Neuronal stem cell (in vitro differentiated cells): Measurements from ENCODE around the gene RASD2. TPM values are rescaled to one million over a fixed set of nuclear protein-coding genes. Genes with fewer than 3 reads are reported as not detected.
"Not testable (repeated sequence)": the region's sequence is repeated elsewhere in the genome, so short reads cannot be mapped to it uniquely, and the experiment has no call there.

Source experiments
- DNase-seq: peaks from one replicate; pipeline ENCODE4 v3.0.0-alpha.2; 2013; ENCODE audit warnings: low spot score
- H2AFZ ChIP-seq: one replicate; pipeline ENCODE4 v1.6.1; 2013; ENCODE audit warnings: mild to moderate bottlenecking, low read length, inconsistent platforms
- H2AK5ac ChIP-seq: 2 replicates; pipeline ENCODE4 v1.6.1; 2013; ENCODE audit warnings: low read depth, mild to moderate bottlenecking, inconsistent platforms, low read length, moderate library complexity, mixed read lengths
- H2BK120ac ChIP-seq: 2 replicates; pipeline ENCODE4 v1.6.1; 2013; ENCODE audit warnings: low read depth, mild to moderate bottlenecking, inconsistent platforms, low read length, moderate library complexity, mixed read lengths
- H2BK12ac ChIP-seq: one replicate; pipeline ENCODE4 v1.6.1; 2013; ENCODE audit warnings: low read length, inconsistent platforms
- H2BK15ac ChIP-seq: 2 replicates; pipeline ENCODE4 v1.6.1; 2013; ENCODE audit warnings: mild to moderate bottlenecking, low read length, inconsistent platforms, mixed read lengths
- H2BK5ac ChIP-seq: one replicate; pipeline ENCODE4 v1.6.1; 2013; ENCODE audit warnings: inconsistent platforms, mild to moderate bottlenecking, low read length, moderate library complexity
- H3K14ac ChIP-seq: one replicate; pipeline ENCODE4 v1.6.1; 2013; ENCODE audit warnings: low read length, inconsistent platforms
- H3K18ac ChIP-seq: 2 replicates; pipeline ENCODE4 v1.6.1; 2013; ENCODE audit warnings: low read length, inconsistent platforms
- H3K23ac ChIP-seq: 2 replicates; pipeline ENCODE4 v1.6.1; 2013; ENCODE audit warnings: low read depth, mild to moderate bottlenecking, mixed read lengths, low read length, inconsistent platforms; ENCODE audit not compliant: poor library complexity
- H3K27ac ChIP-seq: replicated peaks from 3 replicates; pipeline ENCODE4 v1.5.1; 2013; ENCODE audit warnings: low read length, inconsistent platforms
- H3K27me3 ChIP-seq, 3 experiments: 2 replicates each; pipeline ENCODE4 v1.6.1; 2013; ENCODE audit warnings: low read length in 3 of 3, mild to moderate bottlenecking in 2 of 3, inconsistent platforms in 1 of 3, low read depth in 1 of 3, mixed read lengths in 1 of 3, moderate library complexity in 1 of 3; ENCODE audit not compliant: control insufficient read depth in 3 of 3, insufficient read depth in 3 of 3
- H3K36me3 ChIP-seq, 2 donors: replicated peaks in 1 of 2; 2 replicates each; pipeline ENCODE4 v1.6.1; 2013; ENCODE audit warnings: low read length in 2 of 2; ENCODE audit not compliant: control insufficient read depth in 2 of 2, insufficient read depth in 2 of 2
- H3K4ac ChIP-seq: 2 replicates; pipeline ENCODE4 v1.6.1; 2013; ENCODE audit warnings: inconsistent platforms, mild to moderate bottlenecking, low read length, moderate library complexity
- H3K4me1 ChIP-seq, 2 donors: 1 replicate in 1 of 2; 2 replicates in 1 of 2; pipeline ENCODE4 v1.6.1; 2013; ENCODE audit warnings: low read length in 2 of 2, low read depth in 1 of 2; ENCODE audit not compliant: control insufficient read depth in 2 of 2, insufficient read depth in 1 of 2
- H3K4me2 ChIP-seq: one replicate; pipeline ENCODE4 v1.6.1; 2013; ENCODE audit warnings: mild to moderate bottlenecking, low read length, inconsistent platforms; ENCODE audit not compliant: insufficient read depth, poor library complexity, severe bottlenecking
- H3K4me3 ChIP-seq, 2 donors: 2 replicates each; pipeline ENCODE4 v1.5.1; 2013; ENCODE audit warnings: low read length in 2 of 2, mild to moderate bottlenecking in 2 of 2, inconsistent platforms in 1 of 2, moderate library complexity in 1 of 2
- H3K79me1 ChIP-seq: one replicate; pipeline ENCODE4 v1.6.1; 2013; ENCODE audit warnings: low read depth, mild to moderate bottlenecking, inconsistent platforms, low read length, moderate library complexity
- H3K9ac ChIP-seq: one replicate; pipeline ENCODE4 v1.6.1; 2013; ENCODE audit warnings: mild to moderate bottlenecking, low read depth, low read length, inconsistent platforms; ENCODE audit not compliant: poor library complexity
- H3K9me3 ChIP-seq, 2 donors: replicated peaks in 1 of 2; 2 replicates each; pipeline versions ENCODE3 to v1.6.1; 2013; ENCODE audit warnings: low read length in 2 of 2, mild to moderate bottlenecking in 2 of 2, inconsistent platforms in 1 of 2, low read depth in 1 of 2, mixed read lengths in 1 of 2, moderate library complexity in 1 of 2; ENCODE audit not compliant: control insufficient read depth in 2 of 2, insufficient read depth in 1 of 2
- H4K8ac ChIP-seq: one replicate; pipeline ENCODE4 v1.6.1; 2013; ENCODE audit warnings: low read depth, mild to moderate bottlenecking, inconsistent platforms, low read length, moderate library complexity
- H4K91ac ChIP-seq: one replicate; pipeline ENCODE4 v1.6.1; 2013; ENCODE audit warnings: low read length, low read depth, mild to moderate bottlenecking, inconsistent platforms; ENCODE audit not compliant: poor library complexity
- WGBS, 2 donors: extraction: QIAGEN DNeasy Blood & Tissue Kit; methylation state at CpG; one replicate each; pipeline ENCODE4 v1.1.7; 2013; ENCODE audit warnings: missing lambda C conversion rate in 2 of 2, mixed read lengths in 1 of 2; ENCODE audit not compliant: insufficient read length in 2 of 2, insufficient replicate concordance in 1 of 2; ENCODE audit errors: extremely low coverage in 2 of 2; 5-methylcytosine and 5-hydroxymethylcytosine counted together
- polyA plus RNA-seq, 2 experiments: library from polyadenylated mRNA; stranded (reverse); fragments of 200-250 nt; gene quantifications; one replicate each; pipeline ENCODE4 v1.2.3, GENCODE V29; 2013

Gene RASD2, protein sequence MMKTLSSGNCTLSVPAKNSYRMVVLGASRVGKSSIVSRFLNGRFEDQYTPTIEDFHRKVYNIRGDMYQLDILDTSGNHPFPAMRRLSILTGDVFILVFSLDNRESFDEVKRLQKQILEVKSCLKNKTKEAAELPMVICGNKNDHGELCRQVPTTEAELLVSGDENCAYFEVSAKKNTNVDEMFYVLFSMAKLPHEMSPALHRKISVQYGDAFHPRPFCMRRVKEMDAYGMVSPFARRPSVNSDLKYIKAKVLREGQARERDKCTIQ
- polyA plus RNA-seq (2013, experiment 1 of 2) = 0.29 TPM
- 0.28 TPM for polyA plus RNA-seq (2013, experiment 2 of 2)

DNA sequence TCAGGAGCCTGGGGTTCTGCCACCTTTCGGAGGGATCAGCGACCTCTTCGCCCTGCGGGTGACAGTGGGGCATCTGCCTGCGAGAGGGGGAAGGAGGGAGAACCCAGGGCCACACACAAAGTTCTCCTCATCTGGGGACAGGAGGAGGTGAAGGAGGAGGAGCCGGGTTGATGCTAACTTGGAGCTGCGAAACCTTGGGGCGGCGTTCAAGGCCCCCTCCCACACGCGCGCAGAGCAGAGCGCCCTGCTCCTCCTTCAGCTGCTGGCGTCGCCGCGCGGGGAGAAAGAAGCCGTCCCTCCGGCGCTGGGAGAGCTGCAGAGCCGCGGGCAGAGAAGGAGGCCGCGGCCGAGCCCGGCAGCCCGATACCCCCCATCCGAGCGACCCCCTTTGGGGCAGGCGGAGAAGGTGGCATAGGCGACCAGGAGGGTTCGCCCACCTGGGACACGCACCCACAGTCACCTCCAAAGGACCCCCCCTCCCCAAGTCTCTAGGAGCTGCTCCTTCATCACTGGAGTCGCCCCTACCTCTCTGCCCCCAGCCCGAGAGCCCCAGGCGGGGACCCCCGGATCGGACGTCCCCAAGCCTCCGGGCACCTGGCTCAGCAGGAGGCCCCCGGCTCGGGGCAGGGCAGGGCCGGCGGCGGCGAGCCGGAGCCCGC is at the start of gene RASD2:
TSS of gene RASD2 (plus strand) at position 237 of the 659 bp plus-strand sequence. CDS start 5,979 bp downstream, outside the sequence.
- Histone ChIP-seq H3K18ac (peak within 1 kb of the TSS; percentile 86), H3K4ac (no peak within 1 kb of the TSS), H2BK15ac (peak within 1 kb of the TSS; percentile 20), H2BK5ac (no peak within 1 kb of the TSS), H3K9me3 (no peaks in the 10 kb centered on the region), H2BK120ac (no peak within 1 kb of the TSS), H3K36me3 (no peaks in the 10 kb centered on the region), H3K27me3 (peaks cover 3 to 78% (median 42%) of the 10 kb centered on the region in 3 experiments), H3K4me2 (peak within 1 kb of the TSS; percentile 95), H3K23ac (peak within 1 kb of the TSS; percentile 70), H2BK12ac (no peak within 1 kb of the TSS), H3K4me1 (peaks cover 4 to 9% of the 10 kb centered on the region in 2 donors), H3K79me1 (no peaks in the 10 kb centered on the region), H4K8ac (no peak within 1 kb of the TSS), H4K91ac (no peak within 1 kb of the TSS), H2AK5ac (peak within 1 kb of the TSS; percentile 64), H2AFZ (peak within 1 kb of the TSS; percentile 94), H3K9ac (peak within 1 kb of the TSS; percentile 74), H3K27ac (no peak within 1 kb of the TSS), H3K4me3 (peak within 1 kb of the TSS; percentile 49 to 82), H3K14ac (no peak within 1 kb of the TSS)
- no CpG with 5 or more reads among the region's 49 CpGs for WGBS, 2 donors
- no peak for DNase-seq

DNA sequence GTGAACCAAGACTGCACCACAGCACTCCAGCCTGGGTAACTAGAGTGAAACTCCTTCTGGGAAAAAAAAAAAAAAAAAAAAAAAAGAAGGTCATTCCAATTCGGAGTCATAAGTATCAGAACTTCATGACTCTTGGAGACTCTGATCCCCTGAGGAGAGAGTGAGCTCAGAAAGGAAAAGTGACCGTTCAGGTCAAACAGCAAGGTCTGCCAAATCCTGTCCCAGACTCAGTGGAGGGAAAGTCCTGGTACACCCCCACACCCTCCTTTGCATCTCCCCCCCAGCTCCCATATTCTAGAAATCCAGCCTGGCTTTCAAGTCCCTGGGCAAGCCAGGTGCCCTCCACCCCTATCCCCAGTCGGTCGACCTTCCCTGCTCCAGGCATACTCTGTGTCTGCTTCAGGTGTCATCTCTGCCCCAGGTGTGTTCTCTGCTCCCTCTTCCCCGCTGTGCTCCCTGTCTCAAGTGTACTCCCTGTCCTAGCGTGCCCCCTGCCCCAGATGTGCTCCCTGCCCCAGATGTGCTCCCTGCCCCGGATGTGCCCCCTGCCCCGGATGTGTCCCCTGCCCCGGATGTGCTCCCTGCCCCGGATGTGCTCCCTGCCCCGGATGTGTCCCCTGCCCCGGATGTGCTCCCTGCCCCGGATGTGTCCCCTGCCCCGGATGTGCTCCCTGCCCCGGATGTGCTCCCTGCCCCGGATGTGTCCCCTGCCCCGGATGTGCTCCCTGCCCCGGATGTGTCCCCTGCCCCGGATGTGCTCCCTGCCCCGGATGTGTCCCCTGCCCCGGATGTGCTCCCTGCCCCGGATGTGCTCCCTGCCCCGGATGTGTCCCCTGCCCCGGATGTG is 49.3 kb upstream of the RASD2 start:
- H2BK15ac ChIP-seq, H3K14ac ChIP-seq, DNase-seq, H2BK12ac ChIP-seq, H3K36me3 ChIP-seq, H3K4me2 ChIP-seq, H4K8ac ChIP-seq, H3K9ac ChIP-seq, H3K79me1 ChIP-seq, H2AK5ac ChIP-seq, H3K9me3 ChIP-seq, H3K18ac ChIP-seq, H2BK5ac ChIP-seq, H2AFZ ChIP-seq, H3K4me1 ChIP-seq, H3K23ac ChIP-seq, H2BK120ac ChIP-seq, H4K91ac ChIP-seq, H3K4me3 ChIP-seq, H3K4ac ChIP-seq, H3K27ac ChIP-seq: not testable (repeated sequence)
- no CpG with 5 or more reads among the region's 24 CpGs for WGBS, 2 donors
- H3K27me3 ChIP-seq = peaks cover 0 to 25% (median 2%) of the 10 kb centered on the region in 3 experiments

DNA sequence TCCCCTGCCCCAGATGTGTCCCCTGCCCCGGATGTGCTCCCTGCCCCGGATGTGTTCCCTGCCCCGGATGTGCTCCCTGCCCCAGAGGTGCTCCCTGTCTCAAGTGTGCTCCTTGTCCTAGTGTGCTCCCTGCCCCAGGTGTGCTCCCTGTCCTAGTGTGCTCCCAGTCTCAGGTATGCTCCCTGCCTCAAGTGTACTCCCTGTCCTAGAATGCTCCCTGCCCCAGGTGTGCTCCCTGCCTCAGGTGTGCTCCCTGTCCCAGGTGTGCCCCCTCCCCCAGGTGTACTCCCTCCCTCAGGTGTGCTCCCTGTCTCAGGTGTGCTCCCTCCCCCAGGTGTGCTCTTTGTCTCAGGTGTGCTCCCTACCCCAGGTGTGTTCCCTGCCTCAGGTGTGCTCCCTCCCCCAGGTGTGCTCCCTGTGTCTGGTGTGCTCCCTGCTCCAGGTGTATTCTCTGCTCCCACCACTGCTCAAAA is 48.7 kb upstream of the RASD2 start:
- Histone ChIP-seq H2BK15ac (no peak overlapping the region), H2AFZ (no peak overlapping the region), H3K79me1 (no peaks in the 10 kb centered on the region), H2BK120ac (no peak overlapping the region), H3K27ac (no peak overlapping the region), H3K27me3 (peaks cover 0 to 25% (median 2%) of the 10 kb centered on the region in 3 experiments), H3K4me2 (no peak overlapping the region), H2AK5ac (no peak overlapping the region), H3K4me1 (no peaks in the 10 kb centered on the region), H2BK12ac (no peak overlapping the region), H3K4me3 (peak overlapping the region in 1 of 2 donors; percentile 30), H3K36me3 (no peaks in the 10 kb centered on the region), H3K9ac (no peak overlapping the region), H3K23ac (no peak overlapping the region), H3K9me3 (no peaks in the 10 kb centered on the region), H3K4ac (no peak overlapping the region), H4K91ac (no peak overlapping the region), H2BK5ac (no peak overlapping the region), H3K14ac (no peak overlapping the region), H4K8ac (no peak overlapping the region), H3K18ac (no peak overlapping the region)
- no CpG with 5 or more reads among the region's 3 CpGs for WGBS, 2 donors
- DNase-seq = no peak
